Upper lobe of left lung (tissue), 4 donors: ENCODE results near the gene TNFSF4.

Experiments
- EP300 ChIP-seq, 4 donors: sonication (generic); formaldehyde crosslinking; IDR thresholded peaks; one replicate each; pipeline ENCODE4 v1.5.1; 2017; ENCODE audit warnings: antibody characterized with exemption in 4 of 4, control low read depth in 2 of 4
- POLR2AphosphoS5 ChIP-seq, 2 donors: sonication (generic); formaldehyde crosslinking; IDR thresholded peaks; one replicate each; pipeline ENCODE4 v1.5.1; 2017; ENCODE audit warnings: antibody characterized with exemption in 2 of 2
- TF ChIP-seq, protein P1 (sequence below), 6 experiments: fragments of 450-650 bp in 4 of 6; fragments of 200-600 bp in 2 of 6; sonication (generic) in 2 of 6; IDR thresholded peaks; one replicate each; pipeline ENCODE4 v1.5.1; 2016 to 2019; ENCODE audit warnings: antibody characterized with exemption in 6 of 6

DNA sequence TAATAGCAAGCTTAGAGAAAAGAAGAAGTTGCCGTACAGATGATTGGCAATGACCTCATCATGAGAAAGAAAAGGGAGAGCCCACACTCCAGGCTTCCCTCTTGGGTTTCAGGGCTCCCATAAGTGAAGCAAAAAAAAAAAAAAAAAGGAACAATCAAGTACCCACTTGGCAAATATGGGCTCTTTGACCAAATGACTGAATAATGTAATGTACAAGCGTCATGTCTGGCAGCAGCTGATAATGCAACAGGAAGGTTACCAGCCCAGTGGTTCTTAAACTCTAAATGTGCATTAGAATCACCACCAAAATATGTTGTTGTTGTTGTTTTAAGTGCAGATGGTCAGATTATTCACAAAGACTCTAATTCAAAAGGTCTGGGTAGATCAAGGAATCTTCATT lies 13.5 kb downstream of the TNFSF4 start:
- TF ChIP-seq, protein P1, sequence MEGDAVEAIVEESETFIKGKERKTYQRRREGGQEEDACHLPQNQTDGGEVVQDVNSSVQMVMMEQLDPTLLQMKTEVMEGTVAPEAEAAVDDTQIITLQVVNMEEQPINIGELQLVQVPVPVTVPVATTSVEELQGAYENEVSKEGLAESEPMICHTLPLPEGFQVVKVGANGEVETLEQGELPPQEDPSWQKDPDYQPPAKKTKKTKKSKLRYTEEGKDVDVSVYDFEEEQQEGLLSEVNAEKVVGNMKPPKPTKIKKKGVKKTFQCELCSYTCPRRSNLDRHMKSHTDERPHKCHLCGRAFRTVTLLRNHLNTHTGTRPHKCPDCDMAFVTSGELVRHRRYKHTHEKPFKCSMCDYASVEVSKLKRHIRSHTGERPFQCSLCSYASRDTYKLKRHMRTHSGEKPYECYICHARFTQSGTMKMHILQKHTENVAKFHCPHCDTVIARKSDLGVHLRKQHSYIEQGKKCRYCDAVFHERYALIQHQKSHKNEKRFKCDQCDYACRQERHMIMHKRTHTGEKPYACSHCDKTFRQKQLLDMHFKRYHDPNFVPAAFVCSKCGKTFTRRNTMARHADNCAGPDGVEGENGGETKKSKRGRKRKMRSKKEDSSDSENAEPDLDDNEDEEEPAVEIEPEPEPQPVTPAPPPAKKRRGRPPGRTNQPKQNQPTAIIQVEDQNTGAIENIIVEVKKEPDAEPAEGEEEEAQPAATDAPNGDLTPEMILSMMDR (IDR thresholded peaks at IDR 0.05), result no peak
- peak in 1 of 4 donors; percentile 45 for TF ChIP-seq EP300 (IDR thresholded peaks at IDR 0.05)
- no peak for TF ChIP-seq POLR2AphosphoS5 (IDR thresholded peaks at IDR 0.05)
